Measurements from ENCODE around the gene PRR33. TPM values are rescaled to one million over a fixed set of nuclear protein-coding genes. Genes with fewer than 3 reads are reported as not detected.

PRR33 gene
- total and polyA plus RNA-seq, 9 of the 15 experiments (the other 6 are each of a cell fraction or from before 2014, with no cell fraction given), result not detected

DNA sequence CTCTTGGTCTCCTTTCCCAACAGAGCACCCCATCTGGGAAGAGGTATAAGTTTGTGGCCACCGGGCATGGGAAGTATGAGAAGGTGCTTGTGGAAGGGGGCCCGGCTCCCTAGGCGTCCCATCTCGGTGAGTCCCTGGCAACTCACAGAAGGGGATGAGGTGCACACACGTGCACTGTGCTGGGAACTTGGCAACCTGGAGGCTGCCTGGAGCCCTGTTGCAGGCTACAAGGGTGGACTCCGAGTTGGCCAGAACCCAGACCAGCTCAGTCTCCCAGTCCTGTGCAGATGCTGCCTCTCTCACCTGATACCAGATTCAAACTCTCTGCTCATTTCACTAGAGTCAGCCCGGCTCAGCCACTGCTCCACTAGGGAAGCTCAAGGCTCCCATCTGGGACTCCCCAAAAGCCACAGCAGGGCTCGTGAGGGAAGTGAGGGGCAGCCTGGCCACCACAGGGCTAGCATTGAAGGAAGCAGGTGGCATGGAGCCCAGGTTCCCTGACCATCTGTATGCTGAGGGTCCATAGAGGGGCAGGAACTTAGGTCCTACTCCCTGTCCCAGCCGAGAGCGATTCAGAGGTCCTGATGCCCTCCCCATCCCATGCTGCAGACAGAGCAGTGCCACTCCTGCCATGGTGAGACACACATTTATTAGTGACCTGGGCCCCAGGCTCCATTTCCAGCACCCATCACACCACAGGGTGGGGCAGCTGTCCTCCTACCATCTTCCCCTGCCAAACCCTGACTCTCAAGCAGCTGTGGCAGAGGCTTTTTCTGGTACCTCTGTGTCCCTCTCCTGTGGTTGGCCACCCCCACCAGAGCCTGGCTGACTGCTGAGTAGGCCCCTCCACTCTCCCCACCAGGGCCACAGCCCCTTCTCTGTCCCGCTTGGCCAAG, 4.0 kb downstream of the PRR33 start:
- in situ Hi-C loops (cut with MboI), result no loop called here
- WGBS (ENCODE audit: insufficient coverage, low coverage, missing lambda C conversion rate), result 0% methylated on average over 11 of the region's 11 CpGs
- Histone ChIP-seq H3K9ac (ENCODE audit: insufficient read depth in 1 of 2, low read depth in 2 of 2, low read length in 2 of 2) (no peak overlapping the region), H3K27ac (ENCODE audit: extremely low read depth, low read depth, low read length) (no peak overlapping the region), H3K9me1 (ENCODE audit: control insufficient read depth, insufficient read depth, low read length) (no peaks in the 10 kb centered on the region), H3K4me3 (no peak overlapping the region), H2AFZ (ENCODE audit: low read depth, low read length) (no peak overlapping the region), H3K36me3 (ENCODE audit: control insufficient read depth, insufficient read depth, low read length) (no peaks in the 10 kb centered on the region), H3K27me3 (ENCODE audit: control insufficient read depth in 2 of 2, insufficient read depth in 2 of 2, low read length in 2 of 2) (peaks cover 8 to 45% of the 10 kb centered on the region in 2 experiments; a peak in 4 of 5 replicates), H3K4me1 (replicated peaks in 1 of 2; ENCODE audit: control insufficient read depth in 2 of 2, insufficient read depth in 2 of 2, low read length in 2 of 2) (peaks cover 0 to 13% of the 10 kb centered on the region in 2 experiments; a peak in 1 of 5 replicates), H3K4me2 (ENCODE audit: insufficient read depth, low read length) (no peak overlapping the region), H3K79me2 (ENCODE audit: control insufficient read depth, insufficient read depth, low read length) (no peaks in the 10 kb centered on the region), H3K9me3 (replicated peaks; ENCODE audit: control insufficient read depth, insufficient read depth, low read depth, low read length) (no peaks in the 10 kb centered on the region), H4K20me1 (replicated peaks; ENCODE audit: control insufficient read depth, insufficient read depth, low read length) (peaks cover 4% of the 10 kb centered on the region)
- DNase-seq (ENCODE audit: extremely low read depth in 1 of 4, low spot score in 3 of 4) (no peak), FAIRE-seq (no peak), ATAC-seq (no peak)
- ChIA-PET CTCF (ENCODE audit: low intra/inter-chr PET ratio) (no interaction called here), POLR2A (interaction anchor here (0.7 kb wide), 1 partner anchor 35 kb away, joined by 3 read pairs; no protein-coding TSS in a partner anchor)
- TF ChIP-seq FOXM1 (IDR thresholded peaks at IDR 0.05; ENCODE audit: low read depth), result no peak
- TF ChIP-seq FOXM1 (CRISPR knock-in tag; IDR thresholded peaks at IDR 0.05; ENCODE audit: low read depth), result no peak
- TF ChIP-seq, protein P1, sequence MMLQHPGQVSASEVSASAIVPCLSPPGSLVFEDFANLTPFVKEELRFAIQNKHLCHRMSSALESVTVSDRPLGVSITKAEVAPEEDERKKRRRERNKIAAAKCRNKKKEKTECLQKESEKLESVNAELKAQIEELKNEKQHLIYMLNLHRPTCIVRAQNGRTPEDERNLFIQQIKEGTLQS (IDR thresholded peaks at IDR 0.05), result no peak
- TF ChIP-seq, protein P1 (CRISPR knock-in tag; conservative IDR thresholded peaks at IDR 0.05), result no peak
- TF ChIP-seq, protein P2, sequence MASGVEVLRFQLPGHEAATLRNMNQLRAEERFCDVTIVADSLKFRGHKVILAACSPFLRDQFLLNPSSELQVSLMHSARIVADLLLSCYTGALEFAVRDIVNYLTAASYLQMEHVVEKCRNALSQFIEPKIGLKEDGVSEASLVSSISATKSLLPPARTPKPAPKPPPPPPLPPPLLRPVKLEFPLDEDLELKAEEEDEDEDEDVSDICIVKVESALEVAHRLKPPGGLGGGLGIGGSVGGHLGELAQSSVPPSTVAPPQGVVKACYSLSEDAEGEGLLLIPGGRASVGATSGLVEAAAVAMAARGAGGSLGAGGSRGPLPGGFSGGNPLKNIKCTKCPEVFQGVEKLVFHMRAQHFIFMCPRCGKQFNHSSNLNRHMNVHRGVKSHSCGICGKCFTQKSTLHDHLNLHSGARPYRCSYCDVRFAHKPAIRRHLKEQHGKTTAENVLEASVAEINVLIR (CRISPR knock-in tag; IDR thresholded peaks at IDR 0.05), result no peak
- TF ChIP-seq, protein P3, sequence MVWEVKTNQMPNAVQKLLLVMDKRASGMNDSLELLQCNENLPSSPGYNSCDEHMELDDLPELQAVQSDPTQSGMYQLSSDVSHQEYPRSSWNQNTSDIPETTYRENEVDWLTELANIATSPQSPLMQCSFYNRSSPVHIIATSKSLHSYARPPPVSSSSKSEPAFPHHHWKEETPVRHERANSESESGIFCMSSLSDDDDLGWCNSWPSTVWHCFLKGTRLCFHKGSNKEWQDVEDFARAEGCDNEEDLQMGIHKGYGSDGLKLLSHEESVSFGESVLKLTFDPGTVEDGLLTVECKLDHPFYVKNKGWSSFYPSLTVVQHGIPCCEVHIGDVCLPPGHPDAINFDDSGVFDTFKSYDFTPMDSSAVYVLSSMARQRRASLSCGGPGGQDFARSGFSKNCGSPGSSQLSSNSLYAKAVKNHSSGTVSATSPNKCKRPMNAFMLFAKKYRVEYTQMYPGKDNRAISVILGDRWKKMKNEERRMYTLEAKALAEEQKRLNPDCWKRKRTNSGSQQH (CRISPR knock-in tag; IDR thresholded peaks at IDR 0.05), result no peak
- no TSS peak for BruUV-seq (replicated peaks)
- intact Hi-C loops (cut with micrococcal nuclease), result no loop called here

All from K562 (cell line).